Fibroblast of pulmonary artery (primary cell): ENCODE results near the gene ABHD2.
"Not testable (repeated sequence)": the region's sequence is repeated elsewhere in the genome, so short reads cannot be mapped to it uniquely, and the experiment has no call there.

Source experiments
- DNase-seq: peaks from one replicate; pipeline ENCODE4 v3.0.0-alpha.2; 2010; ENCODE audit warnings: low read depth
- H3K4me3 ChIP-seq: replicated peaks from 2 replicates; pipeline ENCODE4 v1.5.1; 2011; ENCODE audit warnings: low read depth, mild to moderate bottlenecking, control low read depth, low read length, moderate library complexity
- TF ChIP-seq, protein P1 (sequence below): IDR thresholded peaks from 2 replicates; pipeline ENCODE4 v1.5.1; 2011; ENCODE audit warnings: mild to moderate bottlenecking, control low read depth, low read length, inconsistent platforms; ENCODE audit errors: missing control alignments

Gene ABHD2

DNA sequence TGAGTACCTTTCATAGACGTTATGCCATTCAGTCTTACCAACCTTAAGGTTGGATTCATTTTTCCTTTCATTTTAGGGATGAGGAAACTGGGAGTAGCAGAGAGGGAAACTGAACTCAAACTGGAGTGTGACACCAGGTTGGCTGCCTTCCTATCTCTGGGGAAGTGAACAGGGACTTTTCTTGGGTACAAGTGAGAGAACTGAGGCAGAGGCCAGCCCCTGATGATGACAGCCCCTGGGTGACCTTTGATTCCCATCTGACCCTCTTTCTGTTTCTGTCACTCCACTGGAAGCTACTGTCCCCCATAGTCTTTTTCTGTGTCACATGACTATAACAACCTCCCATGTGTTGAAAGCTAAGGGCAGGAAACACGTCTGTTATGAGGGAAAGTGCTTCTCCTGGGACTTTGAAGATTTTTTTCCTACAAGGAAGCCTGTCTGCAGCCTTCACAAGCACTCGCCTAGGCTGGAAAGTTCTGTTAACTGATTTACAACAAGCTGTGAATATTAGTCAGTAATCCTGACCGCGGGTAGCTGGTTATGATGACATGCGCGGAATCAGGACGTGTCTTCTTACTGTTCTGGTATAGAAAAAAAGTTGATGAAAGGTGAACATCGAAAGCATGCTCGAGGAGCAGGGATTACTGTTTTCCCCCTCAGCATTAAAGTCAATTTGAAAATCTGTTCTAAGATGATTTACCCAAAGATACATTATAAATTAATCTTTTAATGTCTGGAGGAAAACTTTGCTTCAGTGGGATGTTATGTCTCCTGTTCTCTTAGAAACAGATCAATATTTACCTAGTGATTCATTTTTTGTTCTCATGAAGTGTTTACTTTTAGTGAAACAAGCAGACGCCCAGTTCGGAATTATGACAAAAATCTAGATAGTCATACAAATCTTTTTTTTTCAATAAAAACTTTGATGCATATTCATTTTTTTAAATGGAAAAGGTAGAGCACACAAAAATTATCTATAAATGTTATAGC, 31.5 kb downstream of the ABHD2 start:
- DNase-seq, result peak; percentile 70
- TF ChIP-seq, protein P1, sequence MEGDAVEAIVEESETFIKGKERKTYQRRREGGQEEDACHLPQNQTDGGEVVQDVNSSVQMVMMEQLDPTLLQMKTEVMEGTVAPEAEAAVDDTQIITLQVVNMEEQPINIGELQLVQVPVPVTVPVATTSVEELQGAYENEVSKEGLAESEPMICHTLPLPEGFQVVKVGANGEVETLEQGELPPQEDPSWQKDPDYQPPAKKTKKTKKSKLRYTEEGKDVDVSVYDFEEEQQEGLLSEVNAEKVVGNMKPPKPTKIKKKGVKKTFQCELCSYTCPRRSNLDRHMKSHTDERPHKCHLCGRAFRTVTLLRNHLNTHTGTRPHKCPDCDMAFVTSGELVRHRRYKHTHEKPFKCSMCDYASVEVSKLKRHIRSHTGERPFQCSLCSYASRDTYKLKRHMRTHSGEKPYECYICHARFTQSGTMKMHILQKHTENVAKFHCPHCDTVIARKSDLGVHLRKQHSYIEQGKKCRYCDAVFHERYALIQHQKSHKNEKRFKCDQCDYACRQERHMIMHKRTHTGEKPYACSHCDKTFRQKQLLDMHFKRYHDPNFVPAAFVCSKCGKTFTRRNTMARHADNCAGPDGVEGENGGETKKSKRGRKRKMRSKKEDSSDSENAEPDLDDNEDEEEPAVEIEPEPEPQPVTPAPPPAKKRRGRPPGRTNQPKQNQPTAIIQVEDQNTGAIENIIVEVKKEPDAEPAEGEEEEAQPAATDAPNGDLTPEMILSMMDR, result no peak
- no peak overlapping the region for H3K4me3 ChIP-seq

DNA sequence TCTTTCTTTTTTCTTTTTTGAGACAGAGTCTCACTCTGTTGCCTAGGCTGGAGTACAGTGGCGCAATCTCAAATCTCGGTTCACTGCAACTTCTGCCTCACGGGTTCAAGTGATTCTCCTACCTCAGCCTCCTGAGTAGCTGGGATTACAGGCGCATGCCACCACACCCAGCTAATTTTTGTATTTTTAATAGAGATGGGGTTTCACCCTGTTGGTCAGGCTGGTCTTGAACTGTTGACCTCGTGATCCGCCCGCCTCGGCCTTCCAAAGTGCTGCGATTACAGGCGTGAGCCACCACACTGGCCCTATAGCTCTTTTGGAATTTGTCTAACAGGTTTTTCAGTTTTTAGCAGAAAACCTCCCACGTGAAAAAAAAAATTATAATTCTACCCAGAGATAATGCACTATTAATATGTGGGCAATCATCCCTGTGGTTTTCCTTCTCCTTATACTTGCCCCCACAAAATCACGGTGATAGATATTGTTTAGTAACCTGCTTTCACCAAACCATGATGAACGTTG, 32.3 kb downstream of the ABHD2 start:
- not testable (repeated sequence) for DNase-seq, H3K4me3 ChIP-seq

DNA sequence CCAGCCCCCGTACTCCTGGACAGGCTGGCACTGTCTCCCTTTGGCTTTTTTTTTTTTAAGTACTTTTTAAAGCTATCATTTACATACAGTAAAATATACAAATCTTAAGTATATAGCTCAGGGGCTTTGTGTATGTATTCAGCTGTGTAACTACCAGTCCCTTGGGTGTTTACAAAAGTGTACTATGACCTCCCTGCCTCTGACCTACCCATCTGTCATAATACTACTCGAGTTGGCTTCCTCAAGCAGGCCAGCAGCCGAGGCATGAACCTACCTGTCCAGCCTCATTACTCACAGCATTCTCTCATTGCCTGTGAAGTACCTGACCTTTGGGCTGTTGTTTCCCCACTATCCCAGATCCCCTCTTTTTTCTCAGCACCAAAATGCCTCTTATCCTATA, 33.2 kb downstream of the ABHD2 start:
- no peak for DNase-seq
- no peak overlapping the region for H3K4me3 ChIP-seq
- TF ChIP-seq, protein P1, result no peak

DNA sequence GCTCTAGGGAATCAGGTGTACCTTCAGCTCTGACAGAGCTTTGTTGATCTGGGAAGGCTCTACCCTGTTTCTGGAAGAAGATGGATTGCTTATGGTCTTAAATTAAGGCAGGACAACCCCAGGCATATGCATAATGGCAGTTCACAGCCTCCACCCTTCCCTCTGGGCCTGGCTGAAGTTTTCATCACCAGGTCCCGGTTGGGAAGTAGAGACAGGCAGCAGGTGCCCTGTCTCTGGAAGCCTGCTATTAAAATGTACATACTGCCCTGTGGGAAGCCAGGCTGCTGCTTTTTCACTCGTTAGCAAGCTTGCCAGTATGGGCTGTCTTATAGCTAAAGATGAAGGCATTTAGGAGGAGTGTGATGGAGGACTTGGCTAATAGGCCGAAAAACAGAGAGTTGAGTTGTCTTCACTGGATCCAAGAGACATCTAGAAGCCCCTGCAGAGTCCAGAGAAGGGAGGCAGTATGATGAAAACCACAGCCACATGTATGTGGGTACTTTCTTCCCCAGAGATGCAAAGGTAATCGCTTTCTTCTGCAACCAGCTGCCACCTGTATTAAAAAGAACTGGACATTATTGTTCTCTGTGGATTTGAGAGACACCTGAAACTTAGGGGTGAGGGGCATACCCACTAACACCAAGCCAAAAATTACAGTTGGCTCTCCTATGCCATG, 34.4 kb downstream of the ABHD2 start:
- DNase-seq, result no peak
- TF ChIP-seq, protein P1, result no peak
- H3K4me3 ChIP-seq, result no peak overlapping the region

DNA sequence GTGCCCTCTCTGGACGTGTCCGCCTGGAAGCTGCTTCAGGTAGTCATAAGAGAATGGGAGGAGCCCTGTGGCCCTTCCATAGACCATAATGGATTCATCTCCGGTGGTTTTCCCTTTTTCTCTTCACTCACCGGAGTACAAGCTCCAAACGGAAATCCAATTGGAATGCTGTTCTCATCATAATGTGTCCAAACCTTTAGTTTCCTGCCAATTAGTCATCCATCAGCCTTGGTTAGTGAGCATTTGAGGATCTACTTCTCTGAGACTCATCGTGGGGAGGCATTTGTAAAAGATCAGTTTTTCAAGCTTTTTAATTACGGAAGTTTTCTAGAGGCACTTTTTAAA, 34.9 kb downstream of the ABHD2 start:
- H3K4me3 ChIP-seq, result no peak overlapping the region
- TF ChIP-seq, protein P1, result no peak
- DNase-seq, result peak; percentile 50

DNA sequence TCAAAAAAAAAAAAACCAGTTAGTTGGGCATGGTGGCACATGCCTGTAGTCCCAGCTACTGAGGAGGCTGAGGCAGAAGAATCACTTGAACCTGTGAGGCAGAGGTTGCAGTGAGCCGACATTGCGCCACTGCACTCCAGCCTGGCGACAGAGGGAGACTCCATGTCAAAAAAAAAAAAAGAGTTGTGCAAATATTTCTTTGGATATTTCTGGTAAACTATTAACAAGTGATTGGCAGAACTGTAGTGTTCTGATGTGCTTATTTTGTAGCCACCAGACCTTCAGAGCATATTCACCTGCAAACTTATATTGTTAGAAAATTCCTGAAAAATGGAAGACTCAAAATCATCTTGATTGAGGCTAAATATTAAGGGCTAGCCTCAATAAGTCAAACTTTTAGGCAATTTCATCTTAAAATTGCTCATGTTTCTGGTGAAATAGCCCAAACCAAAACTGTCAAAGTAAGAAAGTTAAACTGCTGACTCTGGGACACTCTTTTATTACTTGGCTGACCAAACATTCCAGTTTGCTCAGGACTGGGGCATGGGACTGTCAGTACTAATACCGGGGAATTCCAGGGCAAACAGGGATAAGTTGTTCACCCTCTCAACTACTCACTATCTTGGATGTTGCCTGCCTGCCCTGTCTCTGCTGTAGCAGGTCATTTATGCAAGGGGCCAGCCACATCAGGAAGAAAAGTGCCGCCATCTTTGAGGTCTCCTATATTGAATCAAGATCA, 37.0 kb downstream of the ABHD2 start:
- H3K4me3 ChIP-seq, result no peak overlapping the region
- TF ChIP-seq, protein P1, result no peak
- no peak for DNase-seq

DNA sequence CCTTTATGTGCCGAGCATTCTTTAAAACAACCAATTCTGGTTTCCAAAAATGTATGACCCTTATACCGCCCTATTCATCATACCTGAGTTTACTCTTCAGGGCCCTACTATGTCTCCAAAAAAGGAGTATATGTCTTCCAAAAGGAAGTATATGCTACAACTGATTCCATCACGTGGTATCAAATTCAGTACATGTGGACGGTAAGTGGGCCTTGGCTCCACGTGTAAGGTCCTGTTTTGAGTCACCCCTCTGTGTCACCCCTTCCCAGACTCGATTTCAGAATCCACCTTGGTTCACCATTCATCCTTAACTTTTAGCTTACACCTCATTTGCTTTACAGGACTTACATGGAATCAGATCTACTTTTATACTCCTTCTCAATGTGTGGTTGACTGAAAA, 37.8 kb downstream of the ABHD2 start:
- H3K4me3 ChIP-seq, result no peak overlapping the region
- no peak for DNase-seq
- TF ChIP-seq, protein P1, result no peak
